ENCODE data around the gene NPPC. TPM values are rescaled to one million over a fixed set of nuclear protein-coding genes. Genes with fewer than 3 reads are reported as not detected.
"Not testable (repeated sequence)": the region's sequence is repeated elsewhere in the genome, so short reads cannot be mapped to it uniquely, and the experiment has no call there.

Gene NPPC, protein sequence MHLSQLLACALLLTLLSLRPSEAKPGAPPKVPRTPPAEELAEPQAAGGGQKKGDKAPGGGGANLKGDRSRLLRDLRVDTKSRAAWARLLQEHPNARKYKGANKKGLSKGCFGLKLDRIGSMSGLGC
- not detected for total RNA-seq

- peak; percentile 67 for ATAC-seq
- no peak for DNase-seq (ENCODE audit: low spot score)
Measured at GRCh38 chr2:231926180-231926741, at the start of gene NPPC. NPPC (minus strand) TSS chr2:231926396; CDS start chr2:231926249, 147 bp downstream.

- DNase-seq (ENCODE audit: low spot score) (no peak), ATAC-seq (peak; percentile 93)
Measured at GRCh38 chr2:231975001-231975400, 48.8 kb upstream of the NPPC start.

GRCh38 chr2:231970461-231970860 is 44.3 kb upstream of the NPPC start:
- no peak for ATAC-seq
- DNase-seq (ENCODE audit: low spot score): no peak

DNA sequence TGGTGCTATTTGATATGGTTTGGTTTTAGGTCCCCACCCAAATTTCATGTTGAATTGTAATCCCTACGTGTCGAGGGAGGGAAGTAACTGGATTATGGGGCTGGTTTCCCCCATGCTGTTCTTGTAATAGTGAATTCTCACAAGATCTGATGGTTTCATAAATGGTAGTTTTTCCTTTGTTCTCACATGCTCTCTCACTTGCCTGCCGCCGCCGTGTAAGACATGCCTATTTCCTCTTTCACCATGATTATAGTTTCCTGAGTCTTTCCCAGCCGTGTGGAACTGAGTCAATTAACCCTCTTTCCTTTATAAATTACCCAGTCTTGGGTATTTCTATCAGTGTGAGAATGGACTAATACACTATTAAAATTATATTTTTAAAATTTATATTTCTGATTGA is 42.6 kb upstream of the NPPC start:
- ATAC-seq: no peak
- DNase-seq (ENCODE audit: low spot score): no peak

DNA sequence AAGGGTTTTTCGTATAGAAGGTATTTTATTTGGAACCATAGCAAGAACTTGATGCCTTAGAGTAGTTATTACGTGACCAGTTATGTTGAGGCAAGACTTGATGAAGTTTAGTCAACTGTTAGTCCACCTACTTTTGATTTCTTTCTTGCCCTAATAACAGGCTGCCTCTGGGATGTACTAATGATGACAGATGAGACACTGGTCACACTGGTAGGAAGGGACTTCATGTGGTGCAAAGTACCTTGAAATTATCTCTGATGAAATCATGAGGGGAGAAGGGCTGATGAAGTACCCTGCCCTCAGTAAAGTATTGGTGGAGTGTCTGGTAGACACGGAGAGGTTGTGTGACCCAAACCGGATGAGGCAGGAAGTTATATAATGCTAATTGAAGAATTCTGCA is 40.7 kb upstream of the NPPC start:
- DNase-seq (ENCODE audit: low spot score): no peak
- ATAC-seq: no peak

- no peak for ATAC-seq
- DNase-seq (ENCODE audit: low spot score): no peak
Measured at GRCh38 chr2:231965102-231965501, 38.9 kb upstream of the NPPC start.

- DNase-seq (ENCODE audit: low spot score) (peak; percentile 89), ATAC-seq (peak; percentile 97)
Measured at GRCh38 chr2:231961349-231962166, 35.4 kb upstream of the NPPC start, which contains the start of gene DIS3L2. DIS3L2 (plus strand) TSS chr2:231961713; CDS start chr2:232014928, 53,215 bp downstream.

GRCh38 chr2:231960810-231961348 is 34.7 kb upstream of the NPPC start:
- ATAC-seq (peak; percentile 48), DNase-seq (ENCODE audit: low spot score) (no peak)

DNA sequence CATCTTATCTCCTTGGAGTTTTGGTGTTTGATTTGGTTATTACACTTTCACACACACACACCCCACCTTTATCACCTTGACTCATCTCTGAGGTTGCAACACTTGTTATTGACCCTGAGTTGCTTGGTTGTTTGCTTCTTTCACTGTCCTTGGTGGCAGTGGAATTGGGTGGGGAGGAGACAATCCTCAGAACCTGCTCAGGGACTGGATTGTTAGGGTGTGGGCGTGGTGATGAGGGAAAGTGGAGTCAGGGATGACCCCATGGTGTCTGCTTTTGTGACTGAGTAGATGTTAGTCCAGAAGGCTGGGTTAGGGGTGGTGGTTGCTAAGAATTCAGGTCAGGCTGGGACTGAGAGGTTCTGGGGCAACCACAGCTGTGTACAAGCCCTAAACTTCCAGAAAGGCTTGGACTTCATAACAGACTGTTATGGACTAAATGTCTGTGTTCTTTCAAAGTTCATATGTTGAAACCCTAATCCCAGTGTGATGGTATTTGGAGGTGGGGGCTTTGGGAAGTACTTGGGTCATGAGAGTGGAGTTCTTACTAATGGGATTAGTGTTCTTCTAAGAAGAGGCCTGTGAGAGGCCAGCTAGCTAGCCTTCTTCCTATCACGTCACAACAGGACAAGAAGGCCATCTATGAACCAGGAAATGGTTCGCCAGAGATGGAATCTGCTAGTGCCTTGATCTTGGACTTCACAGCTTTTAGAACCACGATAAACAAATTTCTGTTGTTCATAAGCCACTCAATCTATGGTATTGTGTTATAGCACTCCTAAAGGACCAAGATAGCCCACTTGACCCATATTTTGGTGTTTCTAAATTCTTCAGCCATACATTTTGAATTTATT is 31.9 kb upstream of the NPPC start:
- DNase-seq (ENCODE audit: low spot score) (no peak), ATAC-seq (no peak)

DNA sequence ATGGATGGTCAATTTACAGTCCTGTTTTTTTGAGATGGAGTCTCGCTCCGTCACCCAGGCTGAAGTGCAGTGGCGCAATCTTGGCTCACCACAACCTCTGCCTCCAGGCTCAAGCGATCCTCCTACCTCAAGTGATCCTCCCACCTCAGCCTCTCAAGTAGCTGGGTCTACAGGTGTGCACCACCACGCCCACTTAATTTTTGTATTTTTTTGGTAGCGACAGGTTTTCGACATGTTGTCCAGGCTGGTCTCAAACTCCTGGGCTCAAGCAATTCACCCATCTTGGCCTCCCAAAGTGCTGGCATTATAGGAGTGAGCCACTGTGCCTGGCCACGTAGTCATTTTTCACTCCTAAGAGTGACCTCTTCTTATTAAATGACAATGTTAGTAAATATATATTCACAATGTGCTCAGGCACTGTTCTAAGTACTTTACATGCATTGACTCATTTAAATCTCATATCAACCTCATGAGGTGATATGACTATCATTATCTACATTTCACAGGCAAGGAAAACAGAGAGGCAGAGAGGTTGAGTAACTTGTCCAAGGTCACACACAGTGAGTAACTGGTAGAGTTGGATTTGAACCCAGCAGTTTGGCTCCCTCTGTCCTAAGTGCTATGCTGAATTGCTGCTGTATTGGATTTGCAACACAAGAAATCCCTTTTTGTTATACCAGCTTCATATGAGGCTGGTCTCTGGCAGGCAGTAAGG is 29.7 kb upstream of the NPPC start:
- no peak for ATAC-seq

GRCh38 chr2:231951452-231952035 is 25.3 kb upstream of the NPPC start:
- DNase-seq (ENCODE audit: low spot score) (no peak), ATAC-seq (no peak)

More for the DNA sequence above, 29.7 kb upstream of the NPPC start:
- no peak for DNase-seq (ENCODE audit: low spot score)

GRCh38 chr2:231947694-231948093 is 21.5 kb upstream of the NPPC start:
- DNase-seq (ENCODE audit: low spot score) (no peak), ATAC-seq (no peak)

DNA sequence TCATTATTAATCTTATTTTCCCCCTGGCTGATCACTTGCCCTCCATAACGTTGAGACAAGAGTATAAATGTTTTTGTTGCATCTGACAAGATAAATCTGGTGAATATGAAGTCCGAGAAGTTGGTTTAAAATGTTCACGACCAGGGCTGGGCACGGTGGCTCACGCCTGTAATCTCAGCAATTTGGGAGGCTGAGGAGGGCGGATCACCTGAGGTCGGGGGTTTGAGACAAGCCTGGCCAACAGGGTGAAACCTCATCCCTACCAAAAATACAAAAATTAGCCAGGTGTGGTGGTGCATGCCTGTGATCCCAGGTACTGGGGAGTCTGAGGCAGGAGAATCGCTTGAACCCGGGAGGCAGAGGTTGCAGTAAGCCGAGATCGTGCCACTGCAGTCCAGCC is 20.9 kb upstream of the NPPC start:
- ATAC-seq; DNase-seq (ENCODE audit: low spot score): not testable (repeated sequence)

DNA sequence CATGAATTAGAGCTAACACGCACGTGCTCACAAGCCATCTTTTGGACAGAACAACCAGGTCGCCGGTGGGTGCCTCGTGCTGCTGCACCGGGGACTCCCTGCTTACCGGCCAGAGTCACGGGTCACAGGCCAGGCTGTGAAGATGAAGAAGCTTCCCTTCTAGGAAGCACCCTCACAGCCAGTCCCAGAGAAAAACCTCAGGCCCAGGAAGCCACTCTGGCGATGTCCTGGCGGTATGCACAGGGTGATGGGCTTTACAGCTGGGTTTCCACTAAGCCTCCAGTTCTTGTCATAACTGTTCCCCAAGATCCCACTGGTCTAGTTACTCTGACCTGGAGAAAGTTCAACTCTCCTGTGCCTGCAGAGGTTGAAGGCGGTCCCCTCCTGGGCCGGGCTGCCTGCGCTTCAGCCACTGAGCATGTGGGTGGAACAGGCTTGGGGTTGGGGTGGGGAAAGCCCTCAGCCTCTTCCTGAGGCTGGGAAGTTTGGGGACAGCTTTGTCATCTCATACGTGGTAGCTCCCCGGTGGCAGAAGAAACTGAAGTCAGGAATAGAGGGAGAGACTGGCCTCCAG is 20.1 kb upstream of the NPPC start:
- ATAC-seq (no peak), DNase-seq (ENCODE audit: low spot score) (no peak)

DNA sequence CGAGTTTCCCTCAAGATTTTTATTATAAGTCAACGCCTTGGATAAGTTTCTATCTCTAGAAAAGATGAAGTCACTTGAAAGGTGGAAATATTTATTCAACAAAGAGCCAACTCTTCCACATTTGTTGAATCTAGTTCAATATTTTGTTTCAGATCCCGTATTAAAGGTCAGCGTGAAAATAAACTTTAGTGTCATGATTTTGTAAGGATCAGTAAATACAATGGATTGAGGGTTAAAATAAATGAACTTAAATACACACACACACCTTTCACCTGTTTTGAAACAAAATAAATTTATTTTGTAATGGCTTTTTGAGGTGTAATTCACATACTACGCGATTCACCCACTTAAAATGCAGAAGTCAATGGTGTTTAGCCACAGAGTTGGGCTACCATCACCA is 16.0 kb upstream of the NPPC start:
- ATAC-seq (peak; percentile 56), DNase-seq (ENCODE audit: low spot score) (no peak)

DNA sequence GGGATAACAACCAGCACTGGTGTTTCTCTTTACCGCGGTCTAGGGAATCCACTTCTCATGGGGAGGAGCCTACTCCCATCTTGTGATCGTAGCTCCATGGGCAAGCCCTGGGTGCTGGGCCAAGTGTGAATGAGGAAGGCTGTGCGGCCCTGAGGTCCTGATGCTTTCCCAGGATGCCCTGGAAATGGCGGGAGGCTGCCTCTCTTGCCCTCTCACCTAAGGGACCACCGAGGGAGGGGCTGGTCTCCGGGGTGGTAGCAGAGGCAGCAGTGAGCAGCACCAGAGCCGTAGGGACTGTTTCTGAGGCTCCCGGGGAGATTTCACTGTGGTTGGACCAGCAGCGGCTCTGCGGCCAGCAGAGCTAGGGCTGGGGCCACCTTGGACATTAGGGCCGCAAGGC is 15.5 kb upstream of the NPPC start:
- DNase-seq (ENCODE audit: low spot score) (no peak), ATAC-seq (peak; percentile 24)

GRCh38 chr2:231940795-231941194 is 14.6 kb upstream of the NPPC start:
- DNase-seq (ENCODE audit: low spot score): no peak
- no peak for ATAC-seq

DNA sequence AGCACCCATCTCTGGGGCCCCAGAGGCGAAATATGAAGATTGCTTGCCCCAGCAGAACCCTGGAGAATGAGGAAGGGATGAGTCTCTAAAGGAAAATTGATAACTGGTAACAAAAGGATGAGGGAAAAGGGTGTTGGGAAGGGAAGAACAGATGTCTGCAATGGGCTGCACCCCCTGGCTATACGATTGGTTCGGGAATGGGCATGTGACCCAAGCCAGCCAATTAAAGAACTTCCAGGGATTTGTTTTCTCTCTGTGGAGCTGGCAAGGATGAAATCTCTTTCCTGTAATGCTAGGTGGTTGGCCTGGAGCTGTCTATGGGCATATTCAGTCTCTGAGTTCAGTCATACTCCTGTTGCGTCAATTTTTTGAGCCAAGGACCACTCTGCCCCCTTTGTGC is 12.8 kb upstream of the NPPC start:
- DNase-seq (ENCODE audit: low spot score): no peak
- no peak for ATAC-seq

- DNase-seq (ENCODE audit: low spot score) (peak; percentile 4), ATAC-seq (no peak)
Measured at GRCh38 chr2:231937057-231937456, 10.9 kb upstream of the NPPC start.

DNA sequence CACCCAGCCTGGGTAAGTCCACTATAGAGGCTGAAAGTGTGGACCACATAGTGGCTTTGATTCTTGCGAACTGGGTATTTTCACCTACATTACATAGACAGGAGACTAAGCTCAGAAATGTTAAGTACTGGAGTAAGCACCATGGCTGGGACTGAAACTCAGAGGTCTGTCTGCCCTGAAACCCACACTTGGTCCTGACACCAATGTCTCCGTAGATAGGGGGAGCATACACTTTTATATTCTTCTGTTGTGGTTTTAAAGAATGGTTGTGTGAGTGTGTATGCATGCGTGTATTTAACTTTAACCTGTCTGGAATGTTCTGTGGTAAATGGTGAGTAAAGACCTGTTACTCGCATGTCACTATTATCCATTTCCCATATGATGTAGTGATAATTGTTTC is 10.3 kb upstream of the NPPC start:
- peak; percentile 1 for DNase-seq (ENCODE audit: low spot score)
- ATAC-seq: no peak
